Measurements from ENCODE around the gene LHX1. TPM values are rescaled to one million over a fixed set of nuclear protein-coding genes. Genes with fewer than 3 reads are reported as not detected.

The LHX1 gene
- polyA plus RNA-seq, 1 donor (not counting 4 experiments of a cell fraction or from before 2014, with no cell fraction given), result 0.35 TPM

DNA sequence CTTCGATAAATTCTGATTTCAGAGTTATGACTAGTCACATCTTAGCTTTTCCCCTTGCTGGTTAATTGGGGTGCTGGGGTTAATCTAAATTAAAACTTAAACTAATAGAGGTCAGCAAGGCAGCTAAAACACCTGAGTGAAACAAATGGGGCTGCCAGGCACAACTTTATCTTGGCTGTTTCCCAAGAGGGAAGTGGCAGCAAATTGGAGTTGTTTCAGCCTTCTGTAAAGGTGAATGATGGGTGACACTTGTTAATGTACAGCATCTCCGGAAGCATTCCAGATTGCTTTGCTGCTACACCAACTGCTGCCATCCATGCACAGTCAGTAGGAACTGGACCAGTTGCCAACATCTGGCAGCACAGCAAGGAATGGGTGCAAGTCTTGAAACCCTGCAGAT lies 55.4 kb downstream of the LHX1 start:
- H3K4me1 ChIP-seq (ENCODE audit: control insufficient read depth, extremely low read depth, insufficient read depth, low read length), result no peaks in the 10 kb centered on the region
- H3K9me3 ChIP-seq (ENCODE audit: control insufficient read depth, low read depth, low read length), result no peaks in the 10 kb centered on the region
- no peak overlapping the region for H3K27ac ChIP-seq (ENCODE audit: control insufficient read depth, insufficient read depth, low read length)
- no peaks in the 10 kb centered on the region for H4K20me1 ChIP-seq (ENCODE audit: control insufficient read depth, extremely low read depth, insufficient read depth, low read length)
- no peak overlapping the region for H3K4me2 ChIP-seq (ENCODE audit: control insufficient read depth, extremely low read depth, insufficient read depth, low read depth, low read length)
- no peak overlapping the region for H3K9ac ChIP-seq (ENCODE audit: control insufficient read depth, extremely low read depth, insufficient read depth, low read length)
- no peak overlapping the region for H3K4me3 ChIP-seq (ENCODE audit: control insufficient read depth in 2 of 3, extremely low read depth in 1 of 3, insufficient read depth in 2 of 3, low read depth in 1 of 3, low read length in 3 of 3)
- dilution Hi-C loops (cut with MboI; ENCODE audit: extremely low pct_ligation_motif_present, low sequenced_read_pairs), result no loop called here
- no peaks in the 10 kb centered on the region for H3K79me2 ChIP-seq (ENCODE audit: control insufficient read depth, insufficient read depth, low read length)
- DNase-seq (ENCODE audit: low read depth, low spot score) (no peak), FAIRE-seq (no peak)
- H3K27me3 ChIP-seq (ENCODE audit: control insufficient read depth, extremely low read depth, insufficient read depth, low read length), result no peaks in the 10 kb centered on the region
- H3K9me1 ChIP-seq (ENCODE audit: control insufficient read depth, extremely low read depth, insufficient read depth, low read length), result no peaks in the 10 kb centered on the region
- peaks cover 21 to 22% of the 10 kb centered on the region in 2 experiments for H3K36me3 ChIP-seq (ENCODE audit: control insufficient read depth in 2 of 2, extremely low read depth in 1 of 2, insufficient read depth in 2 of 2, low read length in 2 of 2)
- TF ChIP-seq, protein P1, sequence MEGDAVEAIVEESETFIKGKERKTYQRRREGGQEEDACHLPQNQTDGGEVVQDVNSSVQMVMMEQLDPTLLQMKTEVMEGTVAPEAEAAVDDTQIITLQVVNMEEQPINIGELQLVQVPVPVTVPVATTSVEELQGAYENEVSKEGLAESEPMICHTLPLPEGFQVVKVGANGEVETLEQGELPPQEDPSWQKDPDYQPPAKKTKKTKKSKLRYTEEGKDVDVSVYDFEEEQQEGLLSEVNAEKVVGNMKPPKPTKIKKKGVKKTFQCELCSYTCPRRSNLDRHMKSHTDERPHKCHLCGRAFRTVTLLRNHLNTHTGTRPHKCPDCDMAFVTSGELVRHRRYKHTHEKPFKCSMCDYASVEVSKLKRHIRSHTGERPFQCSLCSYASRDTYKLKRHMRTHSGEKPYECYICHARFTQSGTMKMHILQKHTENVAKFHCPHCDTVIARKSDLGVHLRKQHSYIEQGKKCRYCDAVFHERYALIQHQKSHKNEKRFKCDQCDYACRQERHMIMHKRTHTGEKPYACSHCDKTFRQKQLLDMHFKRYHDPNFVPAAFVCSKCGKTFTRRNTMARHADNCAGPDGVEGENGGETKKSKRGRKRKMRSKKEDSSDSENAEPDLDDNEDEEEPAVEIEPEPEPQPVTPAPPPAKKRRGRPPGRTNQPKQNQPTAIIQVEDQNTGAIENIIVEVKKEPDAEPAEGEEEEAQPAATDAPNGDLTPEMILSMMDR (optimal IDR thresholded peaks at IDR 0.05 in 1 of 3, IDR thresholded peaks at IDR 0.05 in 1 of 3, conservative IDR thresholded peaks at IDR 0.05 in 1 of 3; ENCODE audit: extremely low read depth in 1 of 3, insufficient read depth in 2 of 3, low read length in 3 of 3), result no peak
- no peak for TF ChIP-seq EZH2 (IDR thresholded peaks at IDR 0.05; ENCODE audit: low read length)
- no peak overlapping the region for H2AFZ ChIP-seq (ENCODE audit: control insufficient read depth, low read length)

DNA sequence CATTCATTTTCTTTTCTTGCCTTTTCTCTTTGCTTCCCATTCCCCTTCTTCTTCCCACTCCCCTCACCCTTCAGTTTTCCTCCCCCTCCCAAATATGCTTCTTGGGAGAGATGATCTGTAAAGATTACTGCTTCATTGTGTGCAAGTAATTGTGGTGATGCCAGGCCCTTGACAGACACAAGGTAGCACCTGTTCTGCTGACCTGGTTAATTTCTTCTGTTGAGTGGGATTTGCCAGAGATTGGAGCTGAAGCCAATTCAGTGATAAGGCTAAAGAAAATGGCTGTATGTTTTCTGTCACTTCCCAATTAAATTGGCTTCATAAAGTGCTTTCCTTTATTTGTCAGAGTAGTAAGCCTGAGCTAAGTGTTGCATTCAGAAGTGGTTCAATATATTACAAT lies 56.0 kb downstream of the LHX1 start:
- Histone ChIP-seq H3K27ac (ENCODE audit: control insufficient read depth, insufficient read depth, low read length) (no peak overlapping the region), H3K9me3 (ENCODE audit: control insufficient read depth, low read depth, low read length) (no peaks in the 10 kb centered on the region), H3K4me1 (ENCODE audit: control insufficient read depth, extremely low read depth, insufficient read depth, low read length) (no peaks in the 10 kb centered on the region), H3K9ac (ENCODE audit: control insufficient read depth, extremely low read depth, insufficient read depth, low read length) (no peak overlapping the region), H3K36me3 (ENCODE audit: control insufficient read depth in 2 of 2, extremely low read depth in 1 of 2, insufficient read depth in 2 of 2, low read length in 2 of 2) (peaks cover 20 to 22% of the 10 kb centered on the region in 2 experiments), H2AFZ (ENCODE audit: control insufficient read depth, low read length) (no peak overlapping the region), H4K20me1 (ENCODE audit: control insufficient read depth, extremely low read depth, insufficient read depth, low read length) (no peaks in the 10 kb centered on the region), H3K4me2 (ENCODE audit: control insufficient read depth, extremely low read depth, insufficient read depth, low read depth, low read length) (no peak overlapping the region), H3K4me3 (ENCODE audit: control insufficient read depth in 2 of 3, extremely low read depth in 1 of 3, insufficient read depth in 2 of 3, low read depth in 1 of 3, low read length in 3 of 3) (no peak overlapping the region), H3K79me2 (ENCODE audit: control insufficient read depth, insufficient read depth, low read length) (no peaks in the 10 kb centered on the region), H3K9me1 (ENCODE audit: control insufficient read depth, extremely low read depth, insufficient read depth, low read length) (no peaks in the 10 kb centered on the region), H3K27me3 (ENCODE audit: control insufficient read depth, extremely low read depth, insufficient read depth, low read length) (no peaks in the 10 kb centered on the region)
- dilution Hi-C loops (cut with MboI; ENCODE audit: extremely low pct_ligation_motif_present, low sequenced_read_pairs), result no loop called here
- DNase-seq (ENCODE audit: low read depth, low spot score) (no peak), FAIRE-seq (no peak)
- no peak for TF ChIP-seq EZH2 (IDR thresholded peaks at IDR 0.05; ENCODE audit: low read length)
- TF ChIP-seq, protein P1 (optimal IDR thresholded peaks at IDR 0.05 in 1 of 3, IDR thresholded peaks at IDR 0.05 in 1 of 3, conservative IDR thresholded peaks at IDR 0.05 in 1 of 3; ENCODE audit: extremely low read depth in 1 of 3, insufficient read depth in 2 of 3, low read length in 3 of 3), result no peak

Small RNAs within 50 kb of the gene (small RNA-seq; reads per million reads assigned to genes)
- gene AC243773.2 (ENCODE audit: insufficient read length in 3 of 3, low read depth in 3 of 3, low replicate concordance in 1 of 3), result 0 reads per million in 3 experiments

Other genes starting within 250 kb of the LHX1 start
- gene AATF, start 11.5 kb downstream of the LHX1 start, polyA plus RNA-seq, result 15.7 to 31.0 TPM (median 30.4 TPM) in 3 replicates